HCT116 (cell line): Measurements from ENCODE around the gene CAMSAP1.

Experiments
- CBX3 ChIP-seq: IDR thresholded peaks from 2 replicates; pipeline ENCODE4 v1.6.1; 2012; ENCODE audit warnings: low read depth
- EZH2phosphoT487 ChIP-seq: fragments of 200-600 bp; IDR thresholded peaks from 2 replicates; pipeline ENCODE4 v1.6.1; 2018; ENCODE audit warnings: antibody characterized with exemption, borderline replicate concordance
- JUND ChIP-seq: IDR thresholded peaks from 2 replicates; pipeline ENCODE4 v1.6.1; 2012
- POLR2A ChIP-seq: IDR thresholded peaks from 2 replicates; pipeline ENCODE4 v1.7.0; 2011; ENCODE audit warnings: borderline replicate concordance; ENCODE audit not compliant: insufficient read depth, insufficient read length; ENCODE audit errors: extremely low read depth
- POLR2AphosphoS5 ChIP-seq: IDR thresholded peaks from 2 replicates; pipeline ENCODE4 v1.6.1; 2011; ENCODE audit warnings: mild to moderate bottlenecking, low read depth, low read length, moderate library complexity
- RAD21 ChIP-seq: IDR thresholded peaks from 2 replicates; pipeline ENCODE4 v1.6.1; 2012; ENCODE audit warnings: low read depth, mild to moderate bottlenecking
- SP1 ChIP-seq: IDR thresholded peaks from 2 replicates; pipeline ENCODE4 v1.6.1; 2012; ENCODE audit warnings: low read depth
- YY1 ChIP-seq: IDR thresholded peaks from 2 replicates; pipeline ENCODE4 v1.6.1; 2011; ENCODE audit warnings: low read length, low read depth, moderate library complexity, mild to moderate bottlenecking; ENCODE audit not compliant: insufficient replicate concordance; ENCODE audit errors: extremely low read depth
- ZNF274 ChIP-seq: fragments of 200-500 bp; sonication (Bioruptor generic); IDR thresholded peaks from 2 replicates; pipeline ENCODE4 v1.6.1; 2014; ENCODE audit warnings: mild to moderate bottlenecking, low read depth, low read length, inconsistent platforms
- TF ChIP-seq, protein P1 (sequence below), 3 experiments: fragments of 200-600 bp in 1 of 3; sonication (generic) in 1 of 3; IDR thresholded peaks in 2 of 3; conservative IDR thresholded peaks in 1 of 3; 2 replicates each; pipeline ENCODE4 v1.5.1; 2012 to 2017; ENCODE audit warnings: low read depth in 2 of 3, low read length in 2 of 3, antibody characterized with exemption in 1 of 3, borderline replicate concordance in 1 of 3, control low read depth in 1 of 3, mild to moderate bottlenecking in 1 of 3, mixed read lengths in 1 of 3, mixed run types in 1 of 3, moderate library complexity in 1 of 3; ENCODE audit not compliant: insufficient read depth in 1 of 3
- TF ChIP-seq, protein P2 (sequence below): IDR thresholded peaks from 2 replicates; pipeline ENCODE4 v1.6.1; 2012
- TF ChIP-seq, protein P3 (sequence below): IDR thresholded peaks from 2 replicates; pipeline ENCODE4 v1.6.1; 2011; ENCODE audit warnings: mild to moderate bottlenecking, low read length, moderate library complexity; ENCODE audit not compliant: insufficient replicate concordance; ENCODE audit errors: extremely low read depth

DNA sequence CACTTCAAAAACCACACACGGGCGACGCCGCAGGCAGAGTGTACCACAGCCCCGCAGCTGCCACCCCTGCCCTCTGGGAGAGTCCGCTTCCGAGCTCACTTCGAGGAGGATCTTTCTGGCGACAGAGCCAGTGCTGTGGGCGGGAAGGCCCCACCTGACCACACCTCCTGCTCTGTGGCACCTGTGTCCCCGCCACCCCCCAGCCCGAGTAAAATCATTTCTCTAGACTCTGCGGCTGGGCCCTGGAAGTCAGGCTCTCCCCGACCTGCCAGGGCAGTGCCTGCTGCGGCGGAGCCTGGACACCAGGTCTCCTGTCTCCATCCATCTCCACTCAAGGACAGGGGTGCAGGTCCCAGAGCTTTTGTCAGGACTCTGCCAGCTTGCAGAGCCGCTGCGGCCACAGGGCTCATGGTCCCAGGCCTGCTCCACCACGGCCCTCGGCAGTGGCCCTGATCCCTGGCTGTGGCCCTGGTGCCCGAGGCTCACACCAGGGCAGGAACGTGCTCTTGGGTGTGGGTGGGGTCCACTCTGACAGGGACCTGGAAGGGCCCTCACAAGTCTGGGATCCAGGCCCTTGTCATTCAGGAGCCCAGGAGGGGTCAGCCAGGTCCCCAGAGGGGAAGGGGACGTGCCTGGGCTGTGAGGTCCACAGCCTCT, 20.9 kb upstream of the CAMSAP1 start:
- TF ChIP-seq RAD21 = no peak
- TF ChIP-seq, protein P1, sequence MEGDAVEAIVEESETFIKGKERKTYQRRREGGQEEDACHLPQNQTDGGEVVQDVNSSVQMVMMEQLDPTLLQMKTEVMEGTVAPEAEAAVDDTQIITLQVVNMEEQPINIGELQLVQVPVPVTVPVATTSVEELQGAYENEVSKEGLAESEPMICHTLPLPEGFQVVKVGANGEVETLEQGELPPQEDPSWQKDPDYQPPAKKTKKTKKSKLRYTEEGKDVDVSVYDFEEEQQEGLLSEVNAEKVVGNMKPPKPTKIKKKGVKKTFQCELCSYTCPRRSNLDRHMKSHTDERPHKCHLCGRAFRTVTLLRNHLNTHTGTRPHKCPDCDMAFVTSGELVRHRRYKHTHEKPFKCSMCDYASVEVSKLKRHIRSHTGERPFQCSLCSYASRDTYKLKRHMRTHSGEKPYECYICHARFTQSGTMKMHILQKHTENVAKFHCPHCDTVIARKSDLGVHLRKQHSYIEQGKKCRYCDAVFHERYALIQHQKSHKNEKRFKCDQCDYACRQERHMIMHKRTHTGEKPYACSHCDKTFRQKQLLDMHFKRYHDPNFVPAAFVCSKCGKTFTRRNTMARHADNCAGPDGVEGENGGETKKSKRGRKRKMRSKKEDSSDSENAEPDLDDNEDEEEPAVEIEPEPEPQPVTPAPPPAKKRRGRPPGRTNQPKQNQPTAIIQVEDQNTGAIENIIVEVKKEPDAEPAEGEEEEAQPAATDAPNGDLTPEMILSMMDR (IDR thresholded peaks at IDR 0.05 in 2 of 3, conservative IDR thresholded peaks at IDR 0.05 in 1 of 3; ENCODE audit: borderline replicate concordance in 1 of 3, insufficient read depth in 1 of 3, low read depth in 2 of 3, low read length in 2 of 3) = no peak
- no peak for TF ChIP-seq POLR2A
- TF ChIP-seq POLR2AphosphoS5 = no peak
- no peak for TF ChIP-seq SP1
- no peak for TF ChIP-seq ZNF274
- TF ChIP-seq, protein P2, sequence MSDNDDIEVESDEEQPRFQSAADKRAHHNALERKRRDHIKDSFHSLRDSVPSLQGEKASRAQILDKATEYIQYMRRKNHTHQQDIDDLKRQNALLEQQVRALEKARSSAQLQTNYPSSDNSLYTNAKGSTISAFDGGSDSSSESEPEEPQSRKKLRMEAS = no peak
- no peak for TF ChIP-seq YY1
- TF ChIP-seq JUND = no peak
- TF ChIP-seq CBX3 = no peak
- TF ChIP-seq, protein P3, sequence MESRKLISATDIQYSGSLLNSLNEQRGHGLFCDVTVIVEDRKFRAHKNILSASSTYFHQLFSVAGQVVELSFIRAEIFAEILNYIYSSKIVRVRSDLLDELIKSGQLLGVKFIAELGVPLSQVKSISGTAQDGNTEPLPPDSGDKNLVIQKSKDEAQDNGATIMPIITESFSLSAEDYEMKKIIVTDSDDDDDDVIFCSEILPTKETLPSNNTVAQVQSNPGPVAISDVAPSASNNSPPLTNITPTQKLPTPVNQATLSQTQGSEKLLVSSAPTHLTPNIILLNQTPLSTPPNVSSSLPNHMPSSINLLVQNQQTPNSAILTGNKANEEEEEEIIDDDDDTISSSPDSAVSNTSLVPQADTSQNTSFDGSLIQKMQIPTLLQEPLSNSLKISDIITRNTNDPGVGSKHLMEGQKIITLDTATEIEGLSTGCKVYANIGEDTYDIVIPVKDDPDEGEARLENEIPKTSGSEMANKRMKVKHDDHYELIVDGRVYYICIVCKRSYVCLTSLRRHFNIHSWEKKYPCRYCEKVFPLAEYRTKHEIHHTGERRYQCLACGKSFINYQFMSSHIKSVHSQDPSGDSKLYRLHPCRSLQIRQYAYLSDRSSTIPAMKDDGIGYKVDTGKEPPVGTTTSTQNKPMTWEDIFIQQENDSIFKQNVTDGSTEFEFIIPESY = no peak
- TF ChIP-seq EZH2phosphoT487 = no peak
